ENCODE measurements around the gene MAPK8IP1. TPM values are rescaled to one million over a fixed set of nuclear protein-coding genes. Genes with fewer than 3 reads are reported as not detected.

The MAPK8IP1 gene
- total RNA-seq, 1 experiment from 2014 or later: 24.0 TPM

GRCh38 chr11:45942381-45942780 lies 56.9 kb downstream of the MAPK8IP1 start:
- no peak for DNase-seq (ENCODE audit: low spot score)

- no peak for DNase-seq (ENCODE audit: low spot score)
Measured at GRCh38 chr11:45945397-45945999, 60.0 kb downstream of the MAPK8IP1 start.

- no peak for DNase-seq (ENCODE audit: low spot score)
Measured at GRCh38 chr11:45947885-45948284, 62.4 kb downstream of the MAPK8IP1 start.

GRCh38 chr11:45948356-45948755 lies 62.9 kb downstream of the MAPK8IP1 start:
- no peak for DNase-seq (ENCODE audit: low spot score)

GRCh38 chr11:45949992-45950407 lies 64.5 kb downstream of the MAPK8IP1 start:
- no peak for DNase-seq (ENCODE audit: low spot score)

Other genes with a start within 250 kb of the MAPK8IP1 start
- gene CHST1, start 220.0 kb upstream of the MAPK8IP1 start, total RNA-seq (2014; rRNA removed; shearing (Covaris generic)): 0.14 and 1.6 TPM in 2 replicates
- gene SLC35C1, start 80.5 kb upstream of the MAPK8IP1 start, total RNA-seq (2014; rRNA removed; shearing (Covaris generic)): 5.4 and 11.2 TPM in 2 replicates
- gene CRY2, start 38.2 kb upstream of the MAPK8IP1 start, total RNA-seq (2014; rRNA removed; shearing (Covaris generic)): 7.4 and 8.1 TPM in 2 replicates
- gene FREY1, start 21.6 kb downstream of the MAPK8IP1 start, total RNA-seq (2014; rRNA removed; shearing (Covaris generic)): 0.24 and 0.26 TPM in 2 replicates
- gene PEX16, start 32.2 kb downstream of the MAPK8IP1 start, total RNA-seq (2014; rRNA removed; shearing (Covaris generic)): 37.7 and 48.0 TPM in 2 replicates
- gene LARGE2, start 37.0 kb downstream of the MAPK8IP1 start, total RNA-seq (2014; rRNA removed; shearing (Covaris generic)): not detected in 2 replicates
- gene PHF21A, start 235.8 kb downstream of the MAPK8IP1 start, total RNA-seq (2014; rRNA removed; shearing (Covaris generic)): 17.4 and 24.6 TPM in 2 replicates

Data from A172 (cell line).